ENCODE measurements around the gene CCDC63. TPM values are rescaled to one million over a fixed set of nuclear protein-coding genes. Genes with fewer than 3 reads are reported as not detected.

The CCDC63 gene
- total RNA-seq, 1 donor, result not detected

GRCh38 chr12:110919720-110920119 lies 72.9 kb downstream of the CCDC63 start:
- no peaks in the 10 kb centered on the region for H3K36me3 ChIP-seq (ENCODE audit: insufficient read depth, low read length)
- no peaks in the 10 kb centered on the region for H4K20me1 ChIP-seq (ENCODE audit: insufficient read depth, low read length)
- no peaks in the 10 kb centered on the region for H3K9me3 ChIP-seq (ENCODE audit: low read depth, low read length)
- no peak overlapping the region for H2AFZ ChIP-seq (ENCODE audit: low read length)
- H3K4me2 ChIP-seq (ENCODE audit: insufficient read depth, low read length), result no peak overlapping the region
- no peaks in the 10 kb centered on the region for H3K4me1 ChIP-seq (ENCODE audit: insufficient read depth, low read length)
- peaks cover 10% of the 10 kb centered on the region for H3K27me3 ChIP-seq (ENCODE audit: insufficient read depth, low read length)
- no peak overlapping the region for H3K4me3 ChIP-seq (ENCODE audit: insufficient read depth, low read length)
- DNase-seq (ENCODE audit: insufficient read length, low spot score, missing footprints), result no peak
- no peak for TF ChIP-seq CTCF (IDR thresholded peaks at IDR 0.05; ENCODE audit: extremely low read depth, low read depth, low read length)
- no peaks in the 10 kb centered on the region for H3K79me2 ChIP-seq (ENCODE audit: insufficient read depth, low read length)
- H3K27ac ChIP-seq (ENCODE audit: low read depth, low read length), result no peak overlapping the region

GRCh38 chr12:110920324-110920910 lies 73.6 kb downstream of the CCDC63 start, which contains the start of gene MYL2:
MYL2 (minus strand) TSS chr12:110920579; CDS start chr12:110920529, 50 bp downstream.
- no peak within 1 kb of the TSS for H3K27ac ChIP-seq (ENCODE audit: low read depth, low read length)
- TF ChIP-seq CTCF (IDR thresholded peaks at IDR 0.05; ENCODE audit: extremely low read depth, low read depth, low read length), result no peak
- H2AFZ ChIP-seq (ENCODE audit: low read length), result no peak within 1 kb of the TSS
- no peaks in the 10 kb centered on the region for H3K79me2 ChIP-seq (ENCODE audit: insufficient read depth, low read length)
- H3K36me3 ChIP-seq (ENCODE audit: insufficient read depth, low read length), result no peaks in the 10 kb centered on the region
- H3K4me1 ChIP-seq (ENCODE audit: insufficient read depth, low read length), result no peaks in the 10 kb centered on the region
- H4K20me1 ChIP-seq (ENCODE audit: insufficient read depth, low read length), result no peaks in the 10 kb centered on the region
- no peak within 1 kb of the TSS for H3K4me3 ChIP-seq (ENCODE audit: insufficient read depth, low read length)
- H3K4me2 ChIP-seq (ENCODE audit: insufficient read depth, low read length), result no peak within 1 kb of the TSS
- no peak for DNase-seq (ENCODE audit: insufficient read length, low spot score, missing footprints)
- peaks cover 10% of the 10 kb centered on the region for H3K27me3 ChIP-seq (ENCODE audit: insufficient read depth, low read length)
- no peaks in the 10 kb centered on the region for H3K9me3 ChIP-seq (ENCODE audit: low read depth, low read length)

GRCh38 chr12:110921262-110921661 lies 74.5 kb downstream of the CCDC63 start:
- H3K4me1 ChIP-seq (ENCODE audit: insufficient read depth, low read length), result no peaks in the 10 kb centered on the region
- H2AFZ ChIP-seq (ENCODE audit: low read length), result no peak overlapping the region

GRCh38 chr12:110922652-110923051 lies 75.9 kb downstream of the CCDC63 start:
- Histone ChIP-seq H3K79me2 (ENCODE audit: insufficient read depth, low read length) (no peaks in the 10 kb centered on the region), H4K20me1 (ENCODE audit: insufficient read depth, low read length) (no peaks in the 10 kb centered on the region), H3K4me1 (ENCODE audit: insufficient read depth, low read length) (no peaks in the 10 kb centered on the region), H3K36me3 (ENCODE audit: insufficient read depth, low read length) (no peaks in the 10 kb centered on the region), H3K27me3 (ENCODE audit: insufficient read depth, low read length) (peaks cover 17% of the 10 kb centered on the region), H3K27ac (ENCODE audit: low read depth, low read length) (no peak overlapping the region), H3K9me3 (ENCODE audit: low read depth, low read length) (no peaks in the 10 kb centered on the region), H3K4me3 (ENCODE audit: insufficient read depth, low read length) (no peak overlapping the region), H3K4me2 (ENCODE audit: insufficient read depth, low read length) (no peak overlapping the region), H2AFZ (ENCODE audit: low read length) (no peak overlapping the region)
- no peak for TF ChIP-seq CTCF (IDR thresholded peaks at IDR 0.05; ENCODE audit: extremely low read depth, low read depth, low read length)
- DNase-seq (ENCODE audit: insufficient read length, low spot score, missing footprints), result no peak

More at GRCh38 chr12:110921262-110921661, 74.5 kb downstream of the CCDC63 start:
- Histone ChIP-seq H3K79me2 (ENCODE audit: insufficient read depth, low read length) (no peaks in the 10 kb centered on the region), H3K27me3 (ENCODE audit: insufficient read depth, low read length) (peaks cover 13% of the 10 kb centered on the region), H3K27ac (ENCODE audit: low read depth, low read length) (no peak overlapping the region), H3K9me3 (ENCODE audit: low read depth, low read length) (no peaks in the 10 kb centered on the region), H3K4me3 (ENCODE audit: insufficient read depth, low read length) (no peak overlapping the region), H4K20me1 (ENCODE audit: insufficient read depth, low read length) (no peaks in the 10 kb centered on the region), H3K4me2 (ENCODE audit: insufficient read depth, low read length) (no peak overlapping the region), H3K36me3 (ENCODE audit: insufficient read depth, low read length) (no peaks in the 10 kb centered on the region)
- TF ChIP-seq CTCF (IDR thresholded peaks at IDR 0.05; ENCODE audit: extremely low read depth, low read depth, low read length), result no peak
- DNase-seq (ENCODE audit: insufficient read length, low spot score, missing footprints), result peak; percentile 80
